GM18909 (cell line): Measurements from ENCODE around the gene LRBA.
"Not testable (repeated sequence)": the region's sequence is repeated elsewhere in the genome, so short reads cannot be mapped to it uniquely, and the experiment has no call there.

Source experiments
- ATAC-seq: cut with Tn5 transposase; IDR thresholded peaks from one replicate; pipeline ENCODE4 v1.9.1; 2021; ENCODE audit warnings: mild to moderate bottlenecking; ENCODE audit not compliant: unreplicated experiment, poor library complexity

LRBA gene, protein sequence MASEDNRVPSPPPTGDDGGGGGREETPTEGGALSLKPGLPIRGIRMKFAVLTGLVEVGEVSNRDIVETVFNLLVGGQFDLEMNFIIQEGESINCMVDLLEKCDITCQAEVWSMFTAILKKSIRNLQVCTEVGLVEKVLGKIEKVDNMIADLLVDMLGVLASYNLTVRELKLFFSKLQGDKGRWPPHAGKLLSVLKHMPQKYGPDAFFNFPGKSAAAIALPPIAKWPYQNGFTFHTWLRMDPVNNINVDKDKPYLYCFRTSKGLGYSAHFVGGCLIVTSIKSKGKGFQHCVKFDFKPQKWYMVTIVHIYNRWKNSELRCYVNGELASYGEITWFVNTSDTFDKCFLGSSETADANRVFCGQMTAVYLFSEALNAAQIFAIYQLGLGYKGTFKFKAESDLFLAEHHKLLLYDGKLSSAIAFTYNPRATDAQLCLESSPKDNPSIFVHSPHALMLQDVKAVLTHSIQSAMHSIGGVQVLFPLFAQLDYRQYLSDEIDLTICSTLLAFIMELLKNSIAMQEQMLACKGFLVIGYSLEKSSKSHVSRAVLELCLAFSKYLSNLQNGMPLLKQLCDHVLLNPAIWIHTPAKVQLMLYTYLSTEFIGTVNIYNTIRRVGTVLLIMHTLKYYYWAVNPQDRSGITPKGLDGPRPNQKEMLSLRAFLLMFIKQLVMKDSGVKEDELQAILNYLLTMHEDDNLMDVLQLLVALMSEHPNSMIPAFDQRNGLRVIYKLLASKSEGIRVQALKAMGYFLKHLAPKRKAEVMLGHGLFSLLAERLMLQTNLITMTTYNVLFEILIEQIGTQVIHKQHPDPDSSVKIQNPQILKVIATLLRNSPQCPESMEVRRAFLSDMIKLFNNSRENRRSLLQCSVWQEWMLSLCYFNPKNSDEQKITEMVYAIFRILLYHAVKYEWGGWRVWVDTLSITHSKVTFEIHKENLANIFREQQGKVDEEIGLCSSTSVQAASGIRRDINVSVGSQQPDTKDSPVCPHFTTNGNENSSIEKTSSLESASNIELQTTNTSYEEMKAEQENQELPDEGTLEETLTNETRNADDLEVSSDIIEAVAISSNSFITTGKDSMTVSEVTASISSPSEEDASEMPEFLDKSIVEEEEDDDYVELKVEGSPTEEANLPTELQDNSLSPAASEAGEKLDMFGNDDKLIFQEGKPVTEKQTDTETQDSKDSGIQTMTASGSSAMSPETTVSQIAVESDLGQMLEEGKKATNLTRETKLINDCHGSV (N-terminal part only)

DNA sequence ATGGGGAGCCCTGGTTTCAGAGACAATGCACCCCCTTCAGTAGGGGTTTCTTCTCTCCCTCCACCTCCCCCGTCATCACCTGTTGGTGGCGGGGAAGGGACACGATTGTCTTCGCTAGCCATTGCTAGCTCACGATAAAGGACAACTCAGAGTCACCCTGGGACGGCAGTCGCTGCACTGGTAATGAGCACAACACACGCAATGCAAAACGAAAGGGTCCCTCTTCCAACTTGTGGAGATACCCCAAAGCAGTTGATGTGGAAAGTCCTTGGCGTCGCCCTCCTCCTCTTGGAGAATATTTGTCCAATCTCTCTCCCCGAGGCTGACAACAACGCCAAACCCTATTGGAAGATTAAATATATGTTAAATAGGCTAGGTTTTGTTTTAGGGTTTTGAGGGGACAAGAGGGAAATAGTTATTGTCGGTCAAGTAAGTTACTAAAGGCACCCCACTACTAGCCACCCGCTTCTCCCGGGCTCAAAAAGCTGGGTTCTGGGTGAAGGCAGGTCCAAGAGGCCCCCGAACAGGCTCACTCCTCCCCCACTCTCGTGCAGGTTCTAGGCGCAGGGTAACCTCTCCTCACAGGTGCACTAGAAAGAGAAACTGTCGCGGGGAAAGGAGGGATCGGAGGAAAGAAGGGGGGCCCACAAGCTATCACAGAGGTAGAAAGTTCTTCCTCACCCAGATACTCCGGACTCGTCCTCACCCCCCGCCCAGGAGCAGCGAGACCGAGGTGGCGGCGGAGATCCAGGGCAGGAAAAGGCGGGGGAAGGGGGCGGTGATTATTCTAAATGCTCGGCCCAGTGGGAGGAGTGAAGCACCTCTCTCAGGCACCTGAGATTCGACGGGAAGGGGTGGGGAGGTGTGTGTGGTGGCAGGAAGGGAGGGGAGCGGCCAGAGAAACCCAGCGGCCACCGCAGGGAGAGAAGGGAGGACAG is at the start of gene LRBA:
LRBA (minus strand) TSS at position 764 of the 938 bp plus-strand sequence; CDS start at position 122, 642 bp downstream.
- ATAC-seq: peak; percentile 70

DNA sequence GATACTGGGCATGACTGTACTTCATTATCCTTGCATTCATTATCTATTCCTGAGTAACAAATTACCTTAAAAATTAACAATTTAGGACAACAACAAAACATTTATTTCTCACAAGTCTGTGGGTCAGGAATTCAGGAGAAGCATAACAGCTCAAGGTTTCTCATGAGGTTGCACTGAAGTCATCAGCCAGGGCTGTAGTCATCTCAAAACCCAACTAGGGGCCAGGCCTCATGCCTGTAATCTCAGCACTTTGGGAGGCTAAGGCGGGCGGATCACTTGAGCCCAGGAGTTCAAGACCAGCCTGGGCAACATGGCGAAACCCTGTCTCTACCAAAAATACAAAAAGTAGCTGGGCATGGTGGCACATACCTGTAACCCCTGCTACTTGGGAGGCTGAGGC is 48.1 kb upstream of the LRBA start:
- ATAC-seq: not testable (repeated sequence)

DNA sequence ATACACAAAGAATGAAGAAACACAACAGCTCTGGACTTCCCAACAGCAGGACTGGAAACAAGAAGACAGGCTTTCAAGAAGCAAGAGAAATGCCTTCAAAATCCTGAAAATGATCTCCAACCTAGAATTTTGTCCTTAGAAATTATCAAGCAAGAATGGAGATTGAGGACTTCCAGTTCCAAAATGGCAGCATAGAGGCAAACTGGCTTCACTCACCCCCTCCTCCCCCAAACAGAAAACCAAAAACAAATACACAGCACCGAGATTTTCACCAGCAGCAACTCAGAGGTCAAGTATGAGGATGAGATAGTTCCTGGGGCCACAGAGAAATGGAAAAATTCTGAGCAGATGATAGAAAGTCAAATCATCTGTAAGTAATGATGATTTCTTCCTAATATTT is 40.5 kb upstream of the LRBA start:
- no peak for ATAC-seq

DNA sequence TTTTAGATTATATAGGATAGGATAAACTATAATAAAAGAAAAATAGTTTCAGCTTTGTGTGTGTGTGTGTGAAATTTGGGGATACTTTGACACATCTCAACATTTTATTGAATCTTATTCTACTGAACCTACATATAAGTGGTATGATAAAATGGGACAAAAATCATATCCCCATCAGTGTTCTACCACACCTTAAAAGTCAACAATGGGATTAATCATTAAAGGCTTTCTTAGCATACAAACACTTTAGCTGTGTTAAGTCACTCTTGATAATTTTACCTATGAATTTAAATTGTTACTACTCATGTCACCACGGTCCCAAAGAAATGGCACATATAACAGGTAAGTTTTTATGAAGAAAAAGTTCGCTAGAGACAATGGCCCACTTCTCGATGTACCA is 37.7 kb upstream of the LRBA start:
- ATAC-seq: no peak

DNA sequence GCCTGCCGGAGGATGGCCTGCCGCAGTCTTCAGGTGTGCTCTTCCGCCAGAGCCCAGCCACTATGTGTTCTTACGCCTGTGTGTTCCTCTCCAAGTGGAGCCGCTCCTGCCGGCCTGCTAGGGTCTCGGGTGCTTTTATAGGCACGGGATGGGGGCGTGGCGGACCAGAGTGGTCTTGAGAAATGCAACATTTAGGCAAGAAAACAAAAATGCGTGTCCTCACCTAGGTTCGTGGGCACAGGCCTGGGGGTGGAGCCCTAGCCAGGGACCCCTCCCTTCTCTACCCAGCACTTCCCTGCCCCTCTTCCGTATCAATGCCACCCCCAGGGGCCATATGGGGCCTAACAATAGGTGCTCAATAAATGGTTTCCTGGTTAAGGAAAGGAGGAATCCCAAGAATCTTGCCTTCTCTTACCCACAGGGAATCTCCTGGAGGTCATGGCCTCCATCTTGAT is 34.4 kb upstream of the LRBA start:
- no peak for ATAC-seq

DNA sequence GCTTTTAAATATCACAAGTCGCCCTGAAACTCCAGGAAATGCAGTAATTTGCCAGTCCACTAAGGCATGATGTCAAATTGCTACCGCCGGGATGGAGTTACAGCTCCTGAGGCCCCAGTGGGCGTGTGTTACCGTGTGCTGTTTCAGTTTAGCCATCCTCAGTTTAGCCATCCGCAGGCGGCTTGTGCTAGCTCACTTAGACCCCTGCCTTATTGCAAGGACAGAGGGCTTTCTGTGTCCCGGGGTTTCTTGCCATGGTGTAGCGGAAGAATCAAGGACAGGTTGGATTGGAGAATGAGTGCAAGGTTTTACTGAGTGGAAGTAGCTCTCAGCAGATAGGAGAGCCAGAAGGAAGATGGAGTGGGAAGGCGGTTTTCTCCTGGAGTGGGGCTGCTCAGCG is 33.8 kb upstream of the LRBA start:
- ATAC-seq: no peak

DNA sequence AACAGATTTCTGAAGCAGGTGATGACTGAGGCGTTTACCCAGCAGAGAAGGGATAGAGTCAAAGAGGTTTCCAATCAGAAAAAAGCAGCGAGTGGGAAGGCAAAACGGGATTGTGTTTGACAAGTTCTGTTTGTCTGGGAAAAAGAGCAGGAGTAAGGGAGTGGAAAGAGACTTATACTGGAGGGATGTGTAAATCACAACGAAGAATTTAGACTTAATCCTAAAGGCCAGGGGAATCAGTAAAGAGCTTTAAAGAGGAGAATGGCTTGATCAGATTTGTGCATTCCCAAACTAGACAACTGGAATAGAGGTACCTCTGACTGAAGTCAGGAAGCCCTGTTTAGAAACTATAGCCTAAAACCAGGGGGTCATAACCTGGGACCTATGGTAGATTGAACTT is 31.5 kb upstream of the LRBA start:
- ATAC-seq: no peak

DNA sequence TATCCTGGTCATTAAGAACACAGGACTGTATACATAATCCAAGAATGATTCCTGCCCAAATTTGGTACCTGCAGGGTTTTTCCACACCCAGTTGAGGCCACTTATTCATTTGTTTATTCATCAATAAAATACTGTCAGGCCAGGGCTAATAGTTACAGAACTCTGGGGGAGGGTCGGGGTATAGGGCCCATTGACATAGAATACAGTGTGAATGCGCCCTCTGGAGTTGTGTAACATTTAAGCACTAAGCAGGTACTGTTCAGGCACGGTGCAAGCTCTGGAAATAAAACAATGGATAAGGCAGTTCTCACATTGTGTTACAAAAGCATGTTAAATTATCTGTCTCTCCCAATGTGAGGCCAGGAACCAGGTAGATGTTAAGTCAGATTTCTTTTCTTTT is 30.8 kb upstream of the LRBA start:
- ATAC-seq: no peak

DNA sequence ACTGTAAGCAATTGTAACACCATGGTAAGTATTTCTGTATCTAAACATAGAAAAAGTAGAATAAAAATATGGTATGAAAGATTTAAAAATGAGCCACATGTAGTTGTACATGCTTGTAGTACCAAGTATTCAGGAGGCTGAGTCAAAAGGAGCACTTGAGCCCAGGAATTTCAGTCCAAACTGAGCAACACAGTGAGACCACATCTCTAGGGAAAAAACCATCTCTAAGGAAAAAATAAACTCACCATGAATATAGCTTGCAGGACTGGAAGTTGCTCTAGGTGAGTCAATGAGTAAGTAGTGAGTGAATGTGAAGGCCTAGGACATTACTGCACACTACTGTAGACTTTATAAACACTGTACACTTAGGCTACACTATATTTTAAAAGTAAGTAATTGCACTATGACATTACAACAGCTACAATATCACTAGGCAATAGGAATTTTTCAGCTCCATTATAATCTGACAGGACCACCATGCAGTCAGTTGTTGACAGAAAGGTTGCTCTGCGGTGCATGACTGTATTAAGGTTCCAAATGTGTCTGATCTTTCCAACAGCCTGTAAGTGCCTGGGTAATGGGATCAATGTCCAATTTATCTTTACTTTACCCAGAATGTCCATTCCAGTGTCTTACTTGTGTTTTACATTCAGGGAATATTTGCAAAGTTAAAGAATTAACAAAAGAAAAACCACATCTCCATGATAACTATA is 28.9 kb upstream of the LRBA start:
- no peak for ATAC-seq

DNA sequence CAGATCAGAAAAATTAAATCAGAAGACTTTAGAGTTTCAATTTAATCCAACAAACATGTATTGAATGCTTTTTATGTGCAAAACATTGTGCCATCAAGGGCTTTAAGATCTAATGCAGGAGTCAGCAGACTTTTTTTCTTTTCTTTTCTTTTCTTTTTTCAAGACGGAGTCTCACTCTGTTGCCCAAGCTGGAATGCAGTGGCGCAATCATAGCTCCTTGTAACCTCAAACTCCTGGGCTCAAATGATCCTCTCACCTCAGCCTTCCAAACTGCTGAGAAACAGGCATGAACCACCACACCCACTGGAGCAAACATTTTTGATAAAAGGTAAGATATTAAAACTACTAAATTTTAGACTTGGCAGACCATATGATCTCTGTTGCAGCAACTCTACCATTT is 24.6 kb upstream of the LRBA start:
- ATAC-seq: no peak

DNA sequence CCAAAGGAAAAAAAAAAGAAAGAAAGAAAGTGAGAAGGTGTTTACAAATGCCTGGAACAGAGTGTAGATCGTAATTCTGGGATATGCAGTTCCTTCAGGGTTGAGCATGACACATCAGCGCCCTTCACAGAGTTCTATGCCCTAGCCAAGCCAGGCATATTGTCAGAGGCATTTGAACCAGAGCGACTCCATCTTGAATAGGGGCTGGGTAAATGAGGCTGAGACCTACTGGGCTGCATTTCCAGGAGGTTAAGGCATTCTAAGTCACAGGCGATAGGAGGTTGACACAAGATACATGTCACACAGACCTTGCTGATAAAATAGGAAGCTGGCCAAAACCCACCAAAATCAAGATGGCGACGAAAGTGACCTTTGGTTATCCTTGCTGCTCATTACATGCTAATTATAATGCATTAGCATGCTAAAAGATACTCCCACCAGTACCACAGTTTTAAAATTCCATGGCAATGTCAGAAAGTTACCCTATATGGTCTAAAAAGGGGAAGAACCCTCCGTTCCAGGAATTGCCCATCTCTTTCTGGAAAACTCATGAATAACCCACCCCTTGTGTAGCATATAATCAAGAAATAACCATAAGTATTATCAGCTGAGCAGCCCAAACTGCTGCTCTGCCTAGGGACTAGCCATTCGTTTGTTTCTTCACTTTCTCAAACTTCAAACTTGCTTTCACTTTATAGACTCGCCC is 23.5 kb upstream of the LRBA start:
- ATAC-seq: no peak

DNA sequence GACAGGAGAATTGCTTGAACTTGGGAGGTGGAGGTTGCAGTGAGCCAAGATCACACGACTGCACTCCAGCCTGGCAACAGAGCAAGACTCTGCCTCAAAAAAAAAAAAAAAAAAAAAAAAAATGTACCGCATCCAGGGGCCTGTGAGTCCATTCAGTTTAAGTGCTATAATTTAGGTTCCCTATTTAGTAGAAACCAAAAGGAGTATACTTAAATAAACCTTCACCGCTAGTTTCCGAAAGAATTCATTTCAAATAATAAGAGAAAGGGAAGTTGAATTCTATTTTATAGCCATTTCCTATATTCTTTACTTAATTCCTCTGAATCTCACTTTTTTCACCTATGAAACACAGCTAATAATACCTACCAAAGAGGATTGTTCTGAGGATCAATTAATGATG is 20.8 kb upstream of the LRBA start:
- no peak for ATAC-seq

DNA sequence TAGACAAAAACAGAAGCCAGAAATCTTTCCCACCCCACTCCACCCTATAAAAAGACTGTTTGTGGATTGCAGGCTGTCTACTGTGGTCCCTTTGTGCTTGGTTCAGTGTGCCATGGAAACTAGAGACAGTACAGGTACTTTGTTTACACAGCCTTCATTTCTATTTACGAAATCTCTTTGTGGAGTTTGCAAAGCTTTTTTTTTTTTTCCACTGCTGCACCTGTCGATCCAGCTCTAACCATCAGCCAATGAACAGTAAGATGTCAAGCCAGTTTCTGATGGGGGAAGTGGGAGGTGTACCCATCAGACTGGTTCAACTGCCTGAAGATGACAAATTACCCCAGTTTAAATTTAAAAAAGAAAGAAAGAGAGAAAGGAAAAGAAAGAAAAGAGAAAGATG is 20.2 kb upstream of the LRBA start:
- ATAC-seq: no peak

DNA sequence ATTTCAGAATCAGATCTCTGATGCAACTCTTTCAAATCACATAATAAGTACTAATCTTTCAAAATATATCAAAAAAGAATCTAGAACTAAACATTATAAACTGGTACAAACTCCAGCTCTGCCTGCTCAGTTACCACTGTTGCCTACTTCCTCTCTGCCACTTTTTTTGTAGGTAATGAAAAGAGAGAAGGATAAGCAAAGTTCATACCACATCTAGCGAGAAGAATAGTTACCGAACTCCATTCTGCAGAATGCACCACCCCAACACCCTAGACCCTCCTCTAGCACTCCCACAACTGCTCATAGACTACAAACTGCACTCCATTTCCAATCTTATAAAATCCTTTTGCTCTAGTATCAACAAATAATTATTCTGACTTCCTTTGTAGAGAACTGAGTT is 19.7 kb upstream of the LRBA start:
- ATAC-seq: no peak

DNA sequence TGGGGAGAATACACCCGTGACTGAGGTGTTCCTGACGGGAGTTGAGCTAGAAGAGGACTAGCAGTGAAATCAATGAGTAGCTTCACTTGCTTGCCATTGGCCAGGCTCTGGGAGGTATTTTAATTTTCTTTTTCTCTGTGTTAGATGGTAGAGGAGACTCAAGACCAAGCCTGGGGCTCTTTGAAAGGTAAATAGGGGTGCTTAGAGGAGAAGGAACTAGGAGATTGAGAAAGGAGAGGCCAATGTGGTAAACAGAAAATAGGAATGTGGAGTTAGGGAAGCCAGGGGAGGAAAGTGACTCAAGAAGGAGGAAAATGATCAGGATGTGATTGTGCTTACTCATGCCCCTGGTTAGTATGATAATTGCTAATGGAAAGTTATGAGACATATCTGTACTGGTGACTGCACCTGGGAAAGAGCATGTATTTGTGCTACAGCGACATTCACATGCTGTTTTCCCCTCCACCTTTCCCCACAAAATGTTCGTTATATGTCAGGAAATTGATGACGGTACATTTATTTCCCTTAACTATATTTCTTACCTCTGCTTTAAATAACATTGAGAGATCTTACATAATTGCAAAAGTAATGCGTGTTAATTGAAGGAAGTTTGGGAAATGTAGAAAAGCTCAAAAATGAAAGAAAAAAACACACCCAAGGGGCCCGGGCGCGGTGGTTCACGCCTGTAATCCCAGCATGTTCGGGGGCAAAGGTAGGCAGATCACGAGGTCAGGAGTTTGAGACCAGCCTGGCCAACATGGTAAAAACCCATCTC is 16.9 kb upstream of the LRBA start:
- ATAC-seq: peak; percentile 65

DNA sequence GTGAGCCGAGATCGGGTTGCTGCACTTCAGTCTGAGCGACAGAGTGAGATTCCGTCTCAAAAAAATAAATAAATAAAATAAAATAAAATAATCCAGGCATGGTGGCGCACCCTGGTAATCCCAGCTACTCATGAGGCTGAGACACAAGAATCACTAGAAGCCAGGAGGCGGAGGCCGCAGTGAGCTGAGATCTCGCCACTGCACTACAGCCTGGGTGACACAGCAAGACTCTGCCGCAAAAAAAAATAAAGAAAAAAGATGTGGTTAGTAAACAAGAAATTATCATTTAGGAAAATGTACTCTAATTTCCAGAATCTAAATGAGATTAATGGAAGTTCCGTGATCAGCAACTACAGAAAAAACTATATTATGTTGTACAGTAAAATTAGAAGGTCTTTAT is 14.5 kb upstream of the LRBA start:
- no peak for ATAC-seq

DNA sequence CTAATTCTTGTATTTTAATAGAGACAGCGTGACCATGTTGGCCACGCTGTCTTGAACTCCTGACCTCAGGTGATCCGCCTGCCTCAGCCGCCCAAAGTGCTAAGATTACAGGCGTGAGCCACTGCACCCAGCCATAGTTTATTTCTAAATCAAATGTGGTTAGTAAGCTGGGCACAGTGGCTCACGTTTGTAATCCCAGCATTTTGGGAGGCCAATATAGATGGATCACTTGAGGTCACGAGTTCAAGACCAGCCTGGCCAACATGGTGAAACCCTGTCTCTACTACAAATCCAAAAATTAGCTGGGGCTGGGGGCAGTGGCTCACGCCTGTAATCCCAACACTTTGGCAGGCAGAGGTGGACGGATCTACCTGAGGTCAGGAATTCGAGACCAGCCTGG is 13.9 kb upstream of the LRBA start:
- ATAC-seq: not testable (repeated sequence)

DNA sequence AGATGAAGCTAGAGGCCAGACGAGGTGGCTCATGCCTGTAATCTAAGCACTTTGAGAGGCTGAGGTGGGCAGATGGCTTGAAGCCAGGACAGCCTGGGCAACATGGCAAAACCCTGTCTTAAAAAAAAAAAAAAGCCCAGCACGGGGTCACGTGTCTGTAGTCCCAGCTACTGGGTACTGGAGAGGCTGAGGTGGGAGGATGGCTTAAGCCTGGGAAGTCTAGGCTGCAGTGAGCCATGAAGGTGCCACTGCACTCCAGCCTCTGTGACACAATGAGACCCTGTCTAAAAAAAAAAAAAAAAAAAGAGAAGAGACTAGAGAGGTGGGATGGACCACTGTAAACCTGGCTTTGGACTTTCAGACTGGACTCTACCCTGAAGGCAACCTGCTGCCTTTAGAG is 10.7 kb upstream of the LRBA start:
- ATAC-seq: no peak
